Activated CD4-positive, alpha-beta T cell treated with anti-CD3 and anti-CD28 coated beads, Interleukin-2, amount 50 U/mL, for 1 hour (primary cell): ENCODE measurements around the gene IL6ST.

Source experiments
- DNase-seq: peaks from one replicate; pipeline ENCODE4 v3.0.0-alpha.2; 2020

Gene IL6ST

DNA sequence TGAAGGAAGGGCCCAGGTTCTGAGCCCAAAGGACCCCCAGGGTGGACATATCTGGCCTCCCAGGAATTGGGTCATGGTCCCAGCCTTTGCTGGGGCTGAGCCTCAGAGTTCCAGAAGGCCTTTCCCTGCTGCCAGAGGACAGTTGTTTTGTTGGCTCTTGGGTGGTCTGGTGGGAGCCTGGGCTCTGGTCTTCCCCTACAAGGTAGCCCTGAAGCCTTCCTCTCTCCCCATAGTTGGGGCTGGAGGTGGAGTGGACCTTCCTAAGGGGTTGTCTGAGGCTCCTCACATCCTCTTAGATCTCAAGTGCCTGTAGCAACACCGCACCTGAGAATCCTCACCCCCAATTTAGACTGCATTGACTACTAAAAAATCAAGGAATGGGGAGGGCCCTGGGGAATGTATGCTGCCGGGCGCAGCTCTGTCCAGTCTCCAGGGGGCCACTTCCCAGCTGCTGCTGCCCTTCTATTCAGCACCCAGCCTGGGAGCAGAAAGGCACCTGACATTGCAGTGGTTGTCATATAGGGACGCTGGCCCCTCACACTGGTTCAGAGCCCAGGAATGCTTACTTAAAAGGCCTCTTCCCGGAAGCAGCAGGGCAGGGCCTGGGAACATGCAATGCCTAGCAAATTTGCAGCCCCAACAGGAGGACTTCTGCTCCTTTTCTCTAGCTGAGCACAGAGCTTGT, 77.2 kb downstream of the IL6ST start:
- no peak for DNase-seq

GRCh38 chr5:55916986-55917385, 77.8 kb downstream of the IL6ST start:
- no peak for DNase-seq

DNA sequence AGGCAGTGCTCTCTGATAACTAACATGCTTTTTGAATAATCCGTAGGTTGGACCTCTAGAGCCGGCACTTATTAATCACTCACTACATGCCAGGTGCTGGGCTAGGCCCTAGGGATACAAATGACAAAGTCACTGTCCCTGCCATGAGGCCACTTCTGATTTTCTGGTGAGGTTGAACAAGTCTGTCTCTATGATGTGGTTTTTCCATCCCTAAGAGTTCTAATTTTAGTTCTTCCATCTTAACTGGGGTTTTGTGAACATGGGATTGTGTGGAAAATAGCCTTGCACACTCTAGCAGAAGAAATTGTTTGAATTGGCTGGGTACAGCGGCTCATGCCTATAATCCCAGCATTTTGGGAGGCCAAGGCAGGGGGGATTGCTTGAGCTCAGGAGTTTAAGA, 79.0 kb downstream of the IL6ST start:
- no peak for DNase-seq

DNA sequence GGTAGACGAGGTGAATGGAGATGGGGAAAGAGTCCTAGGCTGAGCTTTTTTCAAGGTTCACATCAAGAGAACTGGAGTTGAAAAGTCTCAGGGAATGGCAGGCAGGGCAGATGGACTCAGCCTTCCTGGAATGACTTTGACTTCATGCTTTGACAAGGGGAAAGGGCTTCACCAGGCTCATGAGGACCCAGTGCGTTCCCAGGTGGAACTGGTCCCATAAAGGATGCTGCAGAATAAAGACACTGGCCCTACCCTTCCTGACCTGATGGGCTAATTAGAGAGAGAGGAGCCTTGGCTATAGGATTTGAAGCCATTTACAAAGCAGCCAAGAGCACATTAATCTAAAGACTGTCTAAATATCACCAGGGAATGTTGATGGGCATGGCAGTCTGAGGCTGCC, 79.8 kb downstream of the IL6ST start:
- DNase-seq = no peak

DNA sequence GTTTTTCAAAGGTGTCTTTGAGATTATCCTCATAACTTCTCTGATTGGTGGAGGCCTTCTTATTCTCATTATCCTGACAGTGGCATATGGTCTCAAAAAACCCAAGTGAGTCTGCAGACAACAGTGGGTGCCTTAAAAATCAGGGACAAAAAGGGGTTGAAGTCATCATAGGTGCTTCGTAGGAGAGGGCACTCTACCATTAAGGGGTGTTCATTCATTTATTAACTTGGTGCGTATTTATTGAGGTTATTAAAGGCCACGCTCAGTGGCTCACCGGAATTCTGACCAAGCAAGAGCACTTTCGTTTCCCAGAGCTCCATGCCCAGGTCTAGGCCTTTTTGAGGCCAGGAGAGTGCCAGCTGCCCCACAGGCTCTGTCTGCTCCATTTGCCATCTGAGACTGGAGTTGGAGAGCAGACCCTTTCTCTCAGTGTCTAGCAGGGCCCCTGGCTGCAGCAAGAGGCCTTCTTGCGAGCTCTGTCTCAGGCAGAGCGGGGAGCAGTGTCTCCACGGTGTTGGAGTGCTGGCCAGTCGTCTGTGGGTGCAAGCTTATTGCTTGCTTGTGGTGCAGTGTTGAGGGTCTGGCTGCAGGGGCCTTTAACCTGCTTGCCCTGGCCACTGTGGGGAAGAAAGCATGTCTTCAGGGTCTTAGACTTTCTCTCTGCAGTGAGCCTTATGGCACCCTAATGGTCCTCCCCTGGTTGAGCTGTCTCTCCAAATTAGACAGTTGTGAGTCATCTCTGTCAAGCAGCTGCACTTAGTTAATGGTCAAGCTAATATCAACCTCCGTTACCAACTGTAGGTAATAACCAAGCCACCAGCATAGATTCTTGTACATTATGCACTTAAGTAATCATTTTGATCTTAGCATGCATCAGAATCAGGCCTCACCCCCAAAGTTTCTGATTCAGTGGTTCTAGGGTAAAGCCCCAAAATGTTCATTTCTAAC, 81.0 kb downstream of the IL6ST start:
- no peak for DNase-seq

GRCh38 chr5:55911784-55912653, 82.7 kb downstream of the IL6ST start:
- DNase-seq = no peak

DNA sequence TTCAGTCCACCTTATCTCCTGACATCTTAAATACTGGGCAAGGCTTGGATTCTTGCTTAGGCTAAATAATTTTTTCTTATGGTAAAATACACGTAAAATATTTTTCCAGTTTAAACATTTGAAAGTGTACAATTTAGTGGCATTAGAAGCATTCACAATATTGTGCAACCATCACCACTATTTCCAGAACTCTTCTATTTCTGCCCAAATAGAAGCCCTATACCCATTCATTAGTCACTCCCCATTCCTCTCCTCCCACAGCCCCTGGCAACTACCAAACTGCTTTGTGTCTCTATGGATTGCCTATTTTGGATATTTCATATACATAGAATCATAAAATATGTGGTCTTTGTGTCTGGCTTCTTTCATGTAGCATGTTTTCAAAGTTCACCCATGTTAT, 86.0 kb downstream of the IL6ST start:
- no peak for DNase-seq

DNA sequence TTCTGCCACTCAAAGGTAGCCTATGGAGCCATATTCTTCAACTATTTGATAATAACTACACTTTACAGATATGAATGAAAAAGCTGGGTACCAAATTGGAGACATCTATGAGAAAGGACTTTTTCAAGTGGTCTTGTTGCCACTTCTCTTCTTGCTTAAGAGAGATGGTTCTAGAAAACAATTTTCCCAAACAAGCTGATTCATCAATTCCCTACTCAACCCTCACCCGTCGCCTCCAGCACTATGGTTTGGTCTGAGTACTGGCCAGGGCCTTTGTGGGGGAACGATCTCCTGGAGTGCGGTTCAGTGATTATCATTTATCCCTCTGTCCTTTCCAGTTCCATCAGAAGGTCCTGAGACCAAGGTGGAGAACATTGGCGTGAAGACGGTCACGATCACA, 86.8 kb downstream of the IL6ST start:
- no peak for DNase-seq

- no peak for DNase-seq
Measured at GRCh38 chr5:55905251-55905650, 89.5 kb downstream of the IL6ST start.

DNA sequence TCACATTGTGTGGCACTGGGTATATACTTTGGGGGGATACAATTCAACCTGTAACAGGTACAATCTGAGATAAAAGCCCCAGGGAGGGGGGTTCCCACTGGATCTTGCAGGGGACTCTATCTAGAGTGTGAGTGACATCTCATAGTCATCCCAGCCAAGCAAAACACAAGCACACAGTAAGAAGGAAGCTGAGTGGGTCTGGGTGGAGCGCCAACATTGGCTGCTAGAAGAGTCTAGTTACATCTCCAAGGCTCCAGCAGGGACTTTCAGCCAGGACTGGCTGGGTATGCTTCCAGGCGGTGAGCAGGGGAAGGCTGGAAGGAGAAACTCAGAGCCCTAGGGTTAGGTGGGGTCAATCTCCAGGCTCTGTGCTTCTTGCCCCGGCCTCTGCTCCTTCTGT, 90.6 kb downstream of the IL6ST start:
- DNase-seq = no peak

DNA sequence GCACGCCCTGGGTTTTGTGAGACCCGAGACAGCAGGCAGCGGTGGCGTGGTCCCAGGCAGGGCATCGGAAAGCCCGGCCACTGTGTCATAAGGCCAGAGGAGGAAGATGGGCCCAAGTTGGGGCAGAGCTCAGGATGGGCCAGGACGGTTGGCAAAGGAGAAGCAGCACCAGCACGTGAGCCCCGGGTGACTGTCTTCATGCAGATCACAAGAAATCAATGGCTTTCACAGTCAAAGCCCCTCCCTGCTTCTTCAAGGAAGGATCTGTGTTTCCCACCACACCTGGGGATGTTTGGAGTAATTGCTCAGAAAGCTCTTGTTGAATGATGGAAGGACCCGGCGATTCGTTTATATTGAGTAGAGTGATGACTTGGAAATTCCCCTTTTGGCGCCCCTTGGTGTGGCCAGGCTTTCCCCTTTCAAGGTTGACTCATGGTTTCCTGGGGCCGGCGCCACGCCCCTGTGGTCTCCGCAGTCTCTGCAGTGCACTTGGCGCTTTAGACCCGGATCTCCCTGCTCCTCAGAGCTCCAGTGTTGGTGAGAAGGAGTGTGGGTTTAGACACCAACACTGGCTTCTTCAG, 91.6 kb downstream of the IL6ST start:
- DNase-seq = peak; percentile 58

GRCh38 chr5:55902696-55903095, 92.1 kb downstream of the IL6ST start:
- no peak for DNase-seq

GRCh38 chr5:55900776-55901175, 94.0 kb downstream of the IL6ST start:
- no peak for DNase-seq

DNA sequence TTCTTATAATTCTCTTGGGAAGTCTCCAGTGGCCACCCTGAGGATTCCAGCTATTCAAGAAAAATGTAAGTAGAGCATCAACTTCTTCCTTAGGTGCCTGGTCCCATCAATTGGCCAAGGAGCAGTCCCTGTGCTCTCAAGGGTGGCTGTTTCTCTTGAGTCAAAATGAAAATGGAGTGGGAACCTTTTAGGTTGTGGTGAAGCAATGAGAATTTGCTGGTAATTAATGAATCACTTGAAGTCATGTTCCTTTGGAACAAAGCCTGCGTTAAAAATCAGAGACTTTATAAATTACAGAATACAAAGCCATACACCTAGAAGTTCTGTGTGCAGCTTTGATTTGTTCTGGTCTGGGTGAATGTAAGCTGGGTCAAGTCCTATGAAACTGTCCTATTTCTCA, 94.7 kb downstream of the IL6ST start:
- no peak for DNase-seq

- no peak for DNase-seq
Measured at GRCh38 chr5:55899344-55899743, 95.4 kb downstream of the IL6ST start.

DNA sequence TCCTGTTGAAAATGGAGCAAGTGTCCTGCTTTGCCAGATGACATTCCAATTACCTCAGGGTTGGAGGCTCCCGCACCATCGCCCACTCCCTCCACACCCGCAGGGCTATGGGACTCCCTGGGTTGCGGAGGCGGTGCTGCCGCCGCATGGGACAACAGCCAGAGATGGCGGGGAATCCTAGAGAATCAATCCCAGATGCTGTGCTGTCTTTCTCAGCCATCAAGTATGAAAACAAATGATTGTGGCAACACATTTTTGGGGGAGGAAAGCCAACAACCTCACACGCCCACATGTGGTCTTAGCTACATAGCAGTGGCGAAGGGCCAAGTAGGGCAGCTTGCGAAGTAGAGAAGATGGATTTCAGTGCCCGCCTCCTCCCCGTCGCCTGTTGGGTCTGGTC, 96.9 kb downstream of the IL6ST start:
- no peak for DNase-seq

- no peak for DNase-seq
Measured at GRCh38 chr5:55897206-55897894, 97.4 kb downstream of the IL6ST start.

DNA sequence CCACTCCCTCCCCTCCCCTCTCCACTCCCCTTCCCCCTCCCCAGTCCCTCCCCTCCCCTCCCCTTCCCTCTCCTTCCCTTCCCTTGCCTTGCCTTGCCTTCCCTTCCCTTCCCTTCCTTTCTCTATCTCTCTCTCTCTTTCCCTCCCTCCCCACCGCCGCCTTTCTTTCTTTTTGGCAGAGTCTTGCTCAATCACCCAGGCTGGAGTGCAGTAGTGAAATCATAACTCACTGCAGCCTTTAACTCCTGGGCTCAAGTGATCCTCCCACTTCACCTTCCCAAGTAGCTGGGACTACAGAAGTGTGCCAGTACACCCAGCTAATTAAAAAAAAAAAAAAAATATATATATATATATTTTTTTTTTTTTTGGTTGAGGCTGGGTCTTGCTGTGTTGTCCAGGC, 98.1 kb downstream of the IL6ST start:
- DNase-seq = no peak

DNA sequence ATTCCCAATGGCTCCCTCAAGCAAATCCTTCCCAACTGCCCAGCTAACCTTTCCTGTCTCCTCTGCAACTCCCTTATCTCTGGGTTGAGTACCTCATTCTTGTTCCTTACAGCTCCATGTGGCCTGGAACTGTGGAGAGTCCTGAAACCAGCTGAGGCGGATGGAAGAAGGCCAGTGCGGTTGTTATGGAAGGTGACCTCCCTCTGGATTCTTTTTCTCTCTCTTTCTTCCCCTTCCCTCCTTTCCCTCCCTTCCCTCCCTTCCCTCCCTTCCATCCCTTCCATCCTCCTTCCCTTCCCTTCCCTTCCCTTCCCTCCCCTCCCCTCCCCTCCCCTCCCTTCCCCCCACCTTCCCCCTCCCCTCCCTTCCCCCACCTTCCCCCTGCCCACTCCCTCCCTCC, 98.5 kb downstream of the IL6ST start:
- no peak for DNase-seq

GRCh38 chr5:55895346-55895745, 99.4 kb downstream of the IL6ST start:
- DNase-seq = no peak

DNA sequence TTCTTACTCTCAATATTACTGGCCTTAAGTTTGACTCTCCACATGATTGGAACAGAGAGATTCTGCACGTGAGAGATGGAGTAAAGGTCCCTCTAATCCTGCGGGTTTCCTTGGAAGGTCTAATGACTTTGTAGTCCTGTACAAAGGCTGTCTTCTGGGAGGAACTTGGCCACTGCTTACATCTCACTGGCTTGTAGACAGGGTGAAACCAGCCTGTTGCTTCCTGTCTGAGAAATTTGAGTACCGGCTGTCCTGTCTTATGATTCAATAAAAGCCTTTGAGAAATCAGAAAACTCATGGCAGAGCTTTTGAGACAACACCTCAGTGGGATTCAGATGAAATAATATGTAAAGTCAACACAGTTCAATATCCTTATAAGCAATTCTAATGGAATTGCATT, 100.6 kb downstream of the IL6ST start:
- DNase-seq = no peak

DNA sequence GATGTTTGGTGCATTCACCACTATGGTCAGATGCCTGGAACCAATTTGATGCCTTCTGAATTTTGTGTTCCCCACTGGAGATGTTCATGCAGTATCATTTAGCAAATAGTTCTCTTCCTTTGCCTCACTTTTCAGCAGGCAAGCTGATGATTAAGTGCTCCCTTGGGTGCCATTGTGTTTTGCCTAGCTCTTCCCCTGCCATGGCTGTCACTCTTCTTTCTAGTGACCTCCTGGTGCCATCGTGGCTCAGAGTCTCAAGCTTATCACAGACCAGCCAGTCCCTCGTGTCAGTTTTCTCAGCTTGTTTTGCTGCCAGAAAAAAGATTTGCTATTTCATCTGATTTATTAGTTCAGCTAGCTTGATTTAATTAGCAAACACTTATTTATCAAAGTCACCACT, 102.3 kb downstream of the IL6ST start:
- DNase-seq = no peak
